Lower lobe of right lung (tissue), 2 donors: ENCODE data around the gene LUC7L3. TPM values are rescaled to one million over a fixed set of nuclear protein-coding genes. Genes with fewer than 3 reads are reported as not detected.
"Not testable (repeated sequence)": the region's sequence is repeated elsewhere in the genome, so short reads cannot be mapped to it uniquely, and the experiment has no call there.

Source experiments
- ATAC-seq, 2 donors: fragments of 200-7000 bp; cut with Tn5 transposase; one replicate each; pipeline ENCODE4 v1.9.1; 2020 to 2022; ENCODE audit warnings: mild to moderate bottlenecking in 2 of 2, moderate library complexity in 2 of 2
- DNase-seq: peaks from one replicate; pipeline ENCODE4 v3.0.0-alpha.2; 2020
- H3K27ac ChIP-seq: fragments of 200-600 bp; one replicate; pipeline ENCODE4 v1.8.0; 2022
- H3K27me3 ChIP-seq: fragments of 200-600 bp; one replicate; pipeline ENCODE4 v1.8.0; 2022; ENCODE audit warnings: low read depth
- H3K36me3 ChIP-seq: fragments of 200-600 bp; one replicate; pipeline ENCODE4 v1.8.0; 2022; ENCODE audit warnings: mild to moderate bottlenecking
- H3K4me1 ChIP-seq: fragments of 200-600 bp; one replicate; pipeline ENCODE4 v1.8.0; 2022
- H3K4me3 ChIP-seq: fragments of 200-600 bp; one replicate; pipeline ENCODE4 v1.8.0; 2022; ENCODE audit warnings: mild to moderate bottlenecking
- H3K9me3 ChIP-seq: fragments of 200-600 bp; one replicate; pipeline ENCODE4 v1.8.0; 2022
- CTCF ChIP-seq: fragments of 200-600 bp; IDR thresholded peaks from one replicate; pipeline ENCODE4 v1.8.0; 2022; ENCODE audit warnings: antibody characterized with exemption, mild to moderate bottlenecking
- intact Hi-C: fragments of 100-400 bp; cut with DNase I; formaldehyde crosslinking; loops from one replicate; pipeline ENCODE4 v1.11.0; 2022
- total RNA-seq: library from RNA; stranded (reverse); fragmentation: NEBNext Ultra II Directional; extraction: Animal tissue kit (Norgen Biotek cat#: 25700); gene quantifications from one replicate; pipeline ENCODE4 v1.2.1, GENCODE V29; 2021
- donor health status: DM: no; HTN: yes; CAD: no; lungs with severe emphysema.

Gene LUC7L3
- total RNA-seq, 1 donor from 2014 or later, result 106 TPM

- Histone ChIP-seq H3K27ac (no peak overlapping the region), H3K36me3 (peaks cover 84% of the 10 kb centered on the region), H3K27me3 (no peaks in the 10 kb centered on the region), H3K4me1 (peaks cover 22% of the 10 kb centered on the region), H3K9me3 (no peaks in the 10 kb centered on the region), H3K4me3 (no peak overlapping the region)
- no peak for TF ChIP-seq CTCF
- intact Hi-C loops, result loop anchor here (10.0 kb wide), 1 partner anchor 143 kb away; no protein-coding TSS in a partner anchor
- DNase-seq (no peak), ATAC-seq (no peak)
Observed at GRCh38 chr17:50697663-50698272, 21.6 kb upstream of the LUC7L3 start.

- no peak for TF ChIP-seq CTCF
- intact Hi-C loops, result loop anchor here (10.0 kb wide), 1 partner anchor 145 kb away; no protein-coding TSS in a partner anchor
- no peak for DNase-seq
Observed at GRCh38 chr17:50699410-50699809, 20.0 kb upstream of the LUC7L3 start.

GRCh38 chr17:50703162-50703561 lies 16.2 kb upstream of the LUC7L3 start:
- Histone ChIP-seq H3K36me3 (peaks cover 47% of the 10 kb centered on the region), H3K27me3 (no peaks in the 10 kb centered on the region), H3K4me3 (no peak overlapping the region), H3K4me1 (peaks cover 31% of the 10 kb centered on the region), H3K27ac (no peak overlapping the region), H3K9me3 (no peaks in the 10 kb centered on the region)
- intact Hi-C loops, result no loop called here
- ATAC-seq (no peak), DNase-seq (no peak)
- TF ChIP-seq CTCF, result no peak

More at GRCh38 chr17:50699410-50699809, 20.0 kb upstream of the LUC7L3 start:
- Histone ChIP-seq H3K4me3 (no peak overlapping the region), H3K36me3 (peaks cover 84% of the 10 kb centered on the region), H3K27me3 (no peaks in the 10 kb centered on the region), H3K4me1 (peaks cover 26% of the 10 kb centered on the region), H3K9me3 (no peaks in the 10 kb centered on the region), H3K27ac (no peak overlapping the region)
- no peak for ATAC-seq

GRCh38 chr17:50707289-50708049 lies 11.9 kb upstream of the LUC7L3 start, which contains the start of gene ANKRD40:
TSS of gene ANKRD40 (minus strand) at chr17:50707914. CDS start at chr17:50707654, 260 bp downstream.
- ATAC-seq (peak; percentile 89 to 95), DNase-seq (peak; percentile 90)
- no peaks in the 10 kb centered on the region for H3K27me3 ChIP-seq
- peak within 1 kb of the TSS; percentile 97 for H3K27ac ChIP-seq
- H3K36me3 ChIP-seq, result peaks cover 20% of the 10 kb centered on the region
- H3K4me3 ChIP-seq, result peak within 1 kb of the TSS; percentile 91
- TF ChIP-seq CTCF, result no peak
- intact Hi-C loops, result no loop called here
- no peaks in the 10 kb centered on the region for H3K9me3 ChIP-seq
- peaks cover 47% of the 10 kb centered on the region for H3K4me1 ChIP-seq

GRCh38 chr17:50708050-50709000 lies 11.1 kb upstream of the LUC7L3 start:
- intact Hi-C loops, result no loop called here
- ATAC-seq (peak; percentile 4 to 30), DNase-seq (no peak)
- Histone ChIP-seq H3K4me3 (peak overlapping the region; percentile 91), H3K4me1 (peaks cover 44% of the 10 kb centered on the region), H3K36me3 (peaks cover 12% of the 10 kb centered on the region), H3K27me3 (no peaks in the 10 kb centered on the region), H3K27ac (peak overlapping the region; percentile 97), H3K9me3 (no peaks in the 10 kb centered on the region)
- TF ChIP-seq CTCF, result no peak

- intact Hi-C loops, H3K36me3 ChIP-seq, DNase-seq, H3K27me3 ChIP-seq, H3K9me3 ChIP-seq, ATAC-seq: not testable (repeated sequence)
- Histone ChIP-seq H3K27ac (peak overlapping the region; percentile 97), H3K4me1 (peaks cover 37% of the 10 kb centered on the region), H3K4me3 (peak overlapping the region; percentile 91)
Observed at GRCh38 chr17:50709053-50709452, 10.3 kb upstream of the LUC7L3 start.
